CD4-positive, alpha-beta T cell treated with Interleukin-17A for 1 hour (primary cell): ENCODE data around the gene CKLF.
A peak's percentile ranks its signal among the peaks of the same experiment; 100 is the strongest.
"Not testable (repeated sequence)": the region's sequence is repeated elsewhere in the genome, so short reads cannot be mapped to it uniquely, and the experiment has no call there.

ENCODE experiments used
- DNase-seq: peaks from one replicate; pipeline ENCODE4 v3.0.0-alpha.2; 2020

The CKLF gene, protein sequence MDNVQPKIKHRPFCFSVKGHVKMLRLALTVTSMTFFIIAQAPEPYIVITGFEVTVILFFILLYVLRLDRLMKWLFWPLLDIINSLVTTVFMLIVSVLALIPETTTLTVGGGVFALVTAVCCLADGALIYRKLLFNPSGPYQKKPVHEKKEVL

DNA sequence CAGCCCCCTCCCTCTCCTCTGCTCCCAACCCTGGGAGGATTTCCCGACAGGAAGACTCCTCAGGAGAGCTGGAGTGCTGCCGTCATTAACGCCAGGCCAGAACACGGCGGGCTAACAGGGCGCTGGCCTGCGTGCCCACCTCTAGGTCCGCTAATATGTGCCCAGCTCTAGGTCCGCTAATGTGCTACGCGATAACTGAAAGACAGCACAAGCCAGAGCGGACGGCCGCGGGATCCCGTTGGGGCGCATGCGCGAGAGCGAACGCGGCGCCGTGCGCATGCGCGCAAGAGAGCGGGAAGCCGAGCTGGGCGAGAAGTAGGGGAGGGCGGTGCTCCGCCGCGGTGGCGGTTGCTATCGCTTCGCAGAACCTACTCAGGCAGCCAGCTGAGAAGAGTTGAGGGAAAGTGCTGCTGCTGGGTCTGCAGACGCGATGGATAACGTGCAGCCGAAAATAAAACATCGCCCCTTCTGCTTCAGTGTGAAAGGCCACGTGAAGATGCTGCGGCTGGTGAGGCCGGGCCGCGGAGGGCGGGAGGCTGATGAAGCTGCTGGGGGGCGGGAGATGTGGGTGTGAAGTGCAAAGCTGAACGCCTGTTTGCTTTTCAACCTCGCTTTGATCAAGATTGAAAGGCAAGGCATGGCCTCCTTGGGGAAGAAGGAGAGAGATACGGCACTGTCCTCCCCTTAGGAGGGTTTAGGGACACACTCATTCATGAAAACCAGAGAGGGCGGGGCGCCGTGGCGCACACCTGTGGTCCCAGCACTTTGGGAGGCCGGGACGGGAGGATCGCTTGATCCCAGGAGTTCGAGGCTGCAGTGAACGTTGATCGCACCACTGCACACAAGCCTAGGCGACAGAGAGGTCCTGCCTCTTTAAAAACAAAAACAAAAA, at the start of gene CKLF:
TSS of gene CKLF (plus strand) at position 291 of the 892 bp plus-strand sequence. CDS start at position 431, 140 bp downstream.
- DNase-seq = peak; percentile 93

DNA sequence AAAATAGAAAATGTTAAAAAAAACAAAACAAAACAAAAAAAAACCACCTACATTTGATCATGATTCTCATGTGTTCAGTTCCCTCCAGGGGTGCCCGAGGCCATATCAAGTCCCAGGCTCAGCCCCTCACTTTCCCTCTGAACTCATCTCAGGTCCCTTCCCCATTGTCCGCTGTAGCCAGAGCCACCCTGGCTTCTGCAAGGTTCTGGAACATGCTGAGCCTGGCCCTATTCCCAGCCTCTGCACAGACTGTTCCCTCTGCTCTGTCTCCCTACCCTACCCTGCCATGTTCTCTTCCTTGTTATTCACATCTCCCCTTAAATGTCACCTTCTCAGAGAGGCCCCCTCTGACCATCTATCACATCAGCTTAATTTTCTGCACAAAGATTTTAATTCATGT, 49.3 kb upstream of the CKLF start:
- no peak for DNase-seq

DNA sequence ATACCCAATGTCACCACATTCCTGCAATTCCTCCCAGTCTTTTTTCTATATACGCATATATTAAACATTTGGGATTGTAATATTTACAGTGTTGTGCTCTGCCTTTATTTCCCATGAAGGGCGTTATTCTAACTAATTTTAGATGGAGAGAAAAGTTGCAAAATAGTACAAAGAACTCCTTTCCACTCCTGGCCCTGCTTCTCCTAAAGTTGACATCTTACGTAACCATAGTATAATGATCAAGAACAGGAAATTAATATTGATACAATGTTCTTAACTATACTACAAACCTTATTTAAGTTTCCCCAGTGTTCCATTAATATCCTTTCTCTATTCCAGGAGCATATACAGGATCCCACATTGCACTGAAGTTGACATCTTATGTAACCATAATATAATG, 48.8 kb upstream of the CKLF start:
- no peak for DNase-seq

DNA sequence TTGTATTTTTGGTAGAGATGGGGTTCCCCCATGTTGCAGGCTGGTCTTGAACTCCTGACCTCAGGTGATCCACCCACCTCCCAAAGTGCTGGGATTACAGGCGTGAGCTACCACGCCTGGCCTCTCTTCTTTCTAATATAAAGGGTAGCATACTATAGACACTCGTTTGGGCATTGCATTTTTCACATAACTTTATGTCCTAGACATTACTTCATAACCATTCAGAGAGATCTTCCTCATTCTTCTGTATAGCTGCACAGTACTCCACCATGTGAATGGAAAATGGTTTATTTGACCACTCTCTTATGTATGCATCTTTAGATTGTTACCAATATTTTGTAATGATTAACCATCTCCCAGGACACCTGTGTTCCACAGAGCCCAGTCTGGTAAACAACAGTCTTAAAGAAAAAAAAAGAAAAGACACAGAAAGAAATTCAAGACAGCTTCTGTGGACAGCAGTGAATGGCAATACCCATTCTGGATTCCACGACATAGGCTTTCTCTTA, 44.6 kb upstream of the CKLF start:
- DNase-seq = no peak

DNA sequence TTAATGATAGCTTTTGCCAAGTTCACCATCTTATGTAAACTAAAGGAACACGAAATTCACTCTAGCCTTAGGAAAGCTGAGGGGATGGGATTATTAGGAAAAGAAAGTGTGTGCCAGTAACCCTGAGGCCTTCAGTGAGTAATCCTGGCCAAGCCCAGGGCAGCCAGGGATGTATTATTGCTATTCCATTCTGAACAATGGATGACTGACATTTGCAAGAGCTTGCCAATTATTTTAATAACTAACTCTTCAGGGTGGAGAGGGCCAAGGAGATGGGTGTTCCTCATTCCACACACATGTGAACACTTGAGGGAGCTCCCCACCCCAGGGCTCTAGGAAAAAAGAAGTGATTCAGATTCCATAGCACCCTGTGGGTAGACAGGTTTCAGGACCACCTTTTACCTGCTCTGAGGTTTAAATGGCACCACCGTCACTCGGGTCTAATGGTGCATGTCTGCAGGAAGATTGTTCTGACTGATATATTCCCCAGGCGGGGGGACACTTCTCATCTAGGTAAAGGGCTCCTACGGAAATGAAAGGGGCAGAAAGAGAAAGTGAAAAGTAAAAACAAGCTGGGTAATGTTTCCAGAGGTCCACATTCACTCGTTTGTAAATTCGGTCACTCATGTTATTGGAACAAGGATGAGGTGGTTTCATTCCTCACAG, 44.0 kb upstream of the CKLF start:
- DNase-seq = no peak

DNA sequence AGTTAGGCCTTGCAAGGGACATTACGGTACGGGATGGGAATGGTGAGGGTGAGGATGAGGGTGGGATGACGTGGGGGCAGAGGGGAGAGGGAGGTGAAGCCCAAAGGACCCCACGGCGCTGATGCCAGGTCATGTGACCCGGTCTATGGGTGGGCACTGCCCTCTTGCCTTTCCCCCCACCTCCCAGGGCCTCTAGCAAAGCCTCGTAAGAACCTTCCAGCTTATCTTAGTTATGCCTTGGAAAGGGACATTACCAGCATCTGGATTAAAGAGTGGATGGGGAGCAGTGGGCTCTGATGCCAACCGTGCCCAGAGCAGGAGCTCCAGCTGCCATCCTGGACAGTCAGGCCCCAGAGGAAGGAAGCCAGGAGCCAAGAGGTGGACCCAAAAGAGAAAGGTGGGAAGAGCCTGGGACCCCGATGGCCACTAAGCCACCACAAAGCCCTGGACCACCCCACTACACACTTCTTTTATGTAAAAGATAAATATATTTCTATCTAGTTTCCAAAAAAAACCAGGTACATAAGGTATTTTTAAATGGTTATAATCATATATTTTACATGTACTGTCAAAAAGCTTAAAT, 43.4 kb upstream of the CKLF start:
- no peak for DNase-seq

DNA sequence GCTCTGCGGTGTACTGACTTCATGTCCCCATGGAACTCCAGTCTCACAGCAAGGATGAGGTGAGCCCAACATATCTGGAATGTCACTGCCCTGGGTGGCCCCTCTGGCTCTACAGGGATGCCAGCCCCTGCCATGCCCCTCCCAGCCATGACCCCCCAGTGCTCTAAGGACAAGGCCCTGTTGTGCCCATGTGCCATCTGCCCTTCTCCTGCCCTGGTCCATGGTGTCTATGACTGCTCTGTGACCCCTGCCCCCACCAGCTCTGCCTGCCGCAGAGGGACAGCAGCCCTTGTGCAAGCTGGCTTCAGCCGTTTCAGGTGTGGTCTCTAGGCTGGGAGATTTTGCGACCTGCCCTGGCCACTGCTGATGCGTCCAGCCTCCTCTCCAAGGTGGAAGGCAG, 42.8 kb upstream of the CKLF start:
- DNase-seq = no peak

DNA sequence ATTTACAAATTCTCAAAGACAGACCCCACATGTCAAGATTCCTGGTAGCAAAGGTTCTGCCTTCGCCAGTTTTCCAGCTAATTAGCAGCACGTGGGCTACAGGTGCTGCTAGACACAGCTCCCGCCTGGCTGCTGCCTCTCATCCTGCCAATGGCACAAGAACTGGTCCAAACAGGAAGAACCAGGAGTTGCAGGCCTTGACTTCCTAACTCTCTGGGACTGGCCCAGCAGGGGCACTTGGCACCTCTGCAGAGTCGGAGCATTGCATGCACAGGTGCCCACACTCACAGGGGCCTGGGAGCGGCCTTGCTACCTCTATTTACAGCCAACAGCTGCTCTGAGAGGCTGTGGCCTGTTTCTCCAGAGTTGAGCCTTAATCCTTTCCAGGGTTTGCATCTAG, 42.1 kb upstream of the CKLF start:
- DNase-seq = no peak

DNA sequence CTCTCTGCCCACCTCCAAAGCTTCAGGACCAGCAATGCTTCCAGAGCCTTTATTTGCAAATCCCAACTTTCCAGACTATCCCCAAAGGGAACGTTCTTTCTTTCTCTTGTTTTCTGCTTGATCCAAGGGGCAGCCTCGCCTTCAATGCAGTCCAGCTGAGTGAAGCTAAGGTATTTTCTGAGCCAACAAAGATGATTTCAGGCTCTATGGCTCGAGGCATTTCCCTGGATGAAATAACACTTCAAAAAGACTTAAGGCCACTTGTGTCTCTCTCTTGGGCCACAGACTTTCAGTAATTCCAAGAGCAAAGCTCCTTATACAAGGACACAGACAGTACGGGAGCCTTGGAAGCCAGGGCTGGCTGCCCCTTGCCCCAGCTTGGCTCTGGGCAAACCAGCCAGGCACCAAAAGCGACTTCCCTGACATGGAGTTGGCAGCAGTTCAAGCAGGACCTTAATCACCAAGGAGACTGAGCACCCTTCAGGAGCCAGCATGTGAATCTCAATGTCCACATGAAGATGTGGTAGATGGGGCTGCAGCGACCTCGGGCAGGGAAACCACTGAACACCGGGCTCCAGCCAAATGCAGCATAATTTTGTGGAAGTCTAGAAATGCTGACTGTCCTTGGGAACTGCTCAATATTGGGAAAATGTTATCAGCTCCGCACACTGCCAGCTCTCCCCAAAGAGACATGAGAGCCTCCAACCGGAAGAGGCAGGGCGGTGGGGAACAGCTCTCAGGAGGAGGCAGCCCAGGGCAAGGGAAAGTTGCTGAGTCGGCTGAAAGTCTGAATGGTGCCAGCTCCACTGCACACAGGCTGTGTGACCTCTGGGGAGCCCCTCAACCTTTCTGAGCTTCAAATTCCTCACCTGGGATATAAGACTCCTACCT, 41.4 kb upstream of the CKLF start:
- no peak for DNase-seq

DNA sequence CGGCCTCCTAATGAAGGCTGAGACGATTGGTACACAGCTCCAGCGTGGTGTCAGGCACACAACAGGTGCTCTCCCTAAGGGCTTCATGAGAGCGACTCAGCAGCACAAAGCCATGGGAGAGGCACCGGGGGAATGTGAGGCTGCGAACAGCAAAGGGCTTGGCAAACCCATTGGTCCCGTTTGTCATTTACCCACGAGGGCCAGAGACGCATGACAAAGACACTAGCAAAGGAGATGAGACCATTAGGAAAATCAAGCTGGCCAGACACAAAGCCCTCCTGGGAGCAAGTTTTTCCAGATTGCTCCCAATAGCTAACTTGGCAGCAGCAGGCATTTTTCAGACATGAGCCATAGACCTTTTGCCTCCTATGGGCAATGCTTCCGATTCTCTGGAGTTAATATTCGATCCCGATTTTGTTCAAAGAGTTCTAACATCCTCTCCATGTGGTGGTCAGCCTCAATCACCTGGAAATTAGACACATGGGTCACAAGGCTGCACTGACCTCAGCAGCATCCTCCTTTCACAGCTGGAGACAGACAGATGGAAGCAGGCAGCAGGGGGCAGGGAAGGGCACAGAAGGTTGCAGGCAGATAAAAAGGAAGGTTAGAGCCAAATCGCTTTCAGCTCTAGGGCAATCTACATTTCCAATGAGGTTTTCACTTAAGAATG, 40.6 kb upstream of the CKLF start:
- no peak for DNase-seq

DNA sequence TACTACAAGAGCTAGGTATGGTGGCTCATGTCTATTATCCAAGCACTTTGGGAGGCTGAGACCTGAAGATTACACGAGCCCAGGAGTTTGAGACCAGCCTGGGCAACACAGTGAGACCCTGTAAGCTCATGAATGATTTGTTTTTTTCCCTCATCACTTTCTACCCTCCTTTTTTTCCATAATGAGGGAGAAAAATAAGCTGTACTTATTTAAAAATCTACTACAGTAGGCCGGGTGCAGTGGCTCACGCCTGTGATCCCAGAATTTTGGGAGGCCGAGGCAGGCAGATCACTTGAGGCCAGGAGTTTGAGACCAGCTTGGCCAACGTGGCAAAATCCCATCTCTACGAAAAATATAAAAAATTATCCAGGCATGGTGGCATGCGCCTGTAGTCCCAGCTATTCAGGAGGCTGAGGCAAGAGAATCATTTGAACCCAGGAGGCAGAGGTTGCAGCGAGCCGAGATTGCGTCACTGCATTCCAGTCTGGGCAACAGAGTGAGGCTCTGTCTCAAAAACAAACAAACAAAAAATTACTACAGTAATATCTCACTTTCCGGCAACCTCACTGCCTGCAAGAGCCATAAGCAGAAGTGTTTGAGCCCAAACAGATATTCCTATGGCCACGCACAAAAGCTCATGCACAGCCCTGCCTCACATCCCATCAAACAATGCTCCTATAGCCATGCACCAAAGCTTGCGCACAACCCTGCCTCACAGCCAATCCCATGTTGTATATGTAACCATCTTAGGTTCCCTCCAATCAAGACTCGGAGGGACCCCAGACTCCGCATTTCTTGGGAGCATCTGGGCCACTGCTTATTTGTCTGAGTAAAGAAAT, 39.9 kb upstream of the CKLF start:
- no peak for DNase-seq

DNA sequence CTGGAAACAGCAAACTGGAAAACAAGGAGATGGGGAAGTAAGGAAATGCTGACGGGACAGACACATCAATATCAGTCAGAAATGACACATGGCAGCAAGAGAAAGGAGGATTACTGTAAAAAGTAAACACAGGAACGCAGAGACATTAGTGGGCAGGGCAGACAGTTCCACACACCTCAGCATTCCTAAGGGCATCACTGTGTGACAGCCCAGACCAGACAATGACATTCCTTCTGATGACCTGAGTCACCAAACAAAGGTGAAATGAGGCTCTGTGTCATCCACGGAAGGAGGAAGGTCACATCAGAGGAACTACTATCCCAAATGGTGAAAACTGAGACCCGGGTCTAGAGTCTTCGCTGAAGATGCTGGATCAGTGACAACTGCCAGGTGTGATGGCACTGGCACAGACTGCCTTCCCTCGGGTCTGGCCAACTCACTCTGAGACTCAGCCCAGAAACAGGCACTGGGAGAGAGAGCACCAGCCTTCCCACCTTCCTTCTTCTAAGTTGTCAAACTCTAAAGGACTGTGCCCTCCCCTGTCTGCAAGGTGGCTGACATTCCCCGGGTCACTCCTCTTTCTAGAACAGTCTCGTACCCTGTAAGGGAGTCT, 39.2 kb upstream of the CKLF start:
- DNase-seq = no peak

DNA sequence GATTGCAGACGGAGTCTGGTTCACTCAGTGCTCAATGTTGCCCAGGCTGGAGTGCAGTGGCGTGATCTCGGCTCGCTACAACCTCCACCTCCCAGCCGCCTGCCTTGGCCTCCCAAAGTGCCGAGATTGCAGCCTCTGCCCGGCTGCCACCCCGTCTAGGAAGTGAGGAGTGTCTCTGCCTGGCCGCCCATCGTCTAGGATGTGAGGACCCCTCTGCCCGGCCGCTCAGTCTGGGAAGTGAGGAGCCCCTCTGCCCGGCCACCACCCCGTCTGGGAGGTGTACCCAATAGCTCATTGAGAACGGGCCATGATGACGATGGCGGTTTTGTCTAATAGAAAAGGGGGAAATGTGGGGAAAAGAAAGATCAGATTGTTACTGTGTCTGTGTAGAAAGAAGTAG, 38.0 kb upstream of the CKLF start:
- not testable (repeated sequence) for DNase-seq

DNA sequence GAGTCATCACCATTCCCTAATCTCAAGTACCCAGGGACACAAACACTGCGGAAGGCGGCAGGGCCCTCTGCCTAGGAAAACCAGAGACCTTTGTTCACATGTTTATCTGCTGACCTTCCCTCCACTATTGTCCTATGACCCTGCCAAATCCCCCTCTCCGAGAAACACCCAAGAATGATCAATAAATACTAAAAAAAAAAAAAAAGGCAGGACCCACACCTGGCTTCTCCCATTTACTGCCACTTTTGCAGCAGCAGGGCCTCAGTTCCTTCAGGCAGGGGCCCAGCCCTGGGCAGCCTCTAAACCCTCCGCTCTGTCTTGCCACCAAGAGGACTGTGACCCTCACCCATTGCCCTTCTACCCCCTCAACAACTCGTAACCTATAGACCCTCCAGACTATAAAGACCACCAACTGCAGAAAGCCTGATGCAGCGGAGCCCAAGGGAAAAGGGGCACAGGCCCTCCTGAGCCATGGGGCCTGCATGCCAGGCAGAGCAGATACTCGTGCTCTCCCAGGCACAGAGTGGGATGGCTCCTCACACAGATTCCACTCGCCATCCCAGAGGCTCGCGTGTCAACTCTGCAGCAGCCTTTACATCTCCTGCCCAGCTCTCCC, 37.3 kb upstream of the CKLF start:
- not testable (repeated sequence) for DNase-seq

DNA sequence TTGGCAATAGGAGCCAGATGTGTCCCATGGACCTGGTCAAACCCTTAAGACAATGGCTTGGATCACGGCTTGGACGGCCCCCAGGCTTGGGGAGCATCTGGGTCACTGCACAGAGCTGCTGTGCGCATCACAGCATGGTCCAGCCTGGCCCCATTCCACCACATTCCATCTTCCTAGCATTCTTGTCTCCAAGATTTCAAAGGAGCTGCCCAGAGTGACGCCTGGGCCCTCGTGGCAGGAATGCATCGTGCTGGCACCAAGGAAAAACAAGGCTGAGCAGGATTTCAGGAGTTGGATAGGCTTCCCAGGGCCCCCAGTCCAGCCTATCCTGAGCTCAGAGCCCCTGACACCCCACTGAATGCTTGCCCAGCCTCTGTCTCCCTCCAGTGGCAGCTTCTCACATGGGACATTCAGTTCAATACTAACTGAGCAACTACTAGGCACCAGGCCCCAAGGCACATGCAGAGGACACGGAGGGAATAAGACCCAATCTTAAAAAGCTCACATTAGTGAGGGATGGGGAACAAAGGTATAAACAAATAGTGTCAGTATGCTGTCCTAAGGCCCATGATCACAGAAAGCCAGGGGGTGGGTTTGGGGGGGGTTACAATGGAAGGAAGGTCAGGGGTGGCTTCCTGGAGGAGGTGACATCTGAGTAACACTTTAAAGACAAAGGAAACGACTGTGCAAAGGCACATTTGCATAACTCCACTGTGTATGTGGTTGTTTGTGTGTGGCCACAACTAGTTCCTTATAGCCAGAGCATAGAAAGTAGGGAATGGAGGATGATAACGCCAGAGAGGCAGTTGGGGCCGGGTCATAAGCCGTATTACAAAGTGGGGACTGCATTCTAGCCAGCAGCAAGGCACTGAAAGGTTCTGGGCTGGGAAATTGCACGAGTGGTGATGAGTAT, 36.5 kb upstream of the CKLF start:
- peak; percentile 34 for DNase-seq

DNA sequence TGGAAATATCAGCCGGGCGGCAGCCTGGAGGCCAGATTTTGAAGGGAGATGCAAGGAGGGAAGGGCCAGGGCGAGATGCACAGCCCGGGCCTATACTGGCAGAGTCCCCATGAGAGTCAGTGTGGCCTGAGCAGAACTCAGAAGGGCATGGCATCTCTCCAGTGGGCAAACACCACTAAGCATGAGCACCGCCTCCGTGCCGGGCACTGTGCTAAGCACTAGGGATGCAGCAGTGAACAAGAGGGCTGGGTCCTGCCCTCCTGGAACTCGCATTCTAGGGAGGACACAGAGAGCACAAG, 35.9 kb upstream of the CKLF start:
- DNase-seq = no peak

DNA sequence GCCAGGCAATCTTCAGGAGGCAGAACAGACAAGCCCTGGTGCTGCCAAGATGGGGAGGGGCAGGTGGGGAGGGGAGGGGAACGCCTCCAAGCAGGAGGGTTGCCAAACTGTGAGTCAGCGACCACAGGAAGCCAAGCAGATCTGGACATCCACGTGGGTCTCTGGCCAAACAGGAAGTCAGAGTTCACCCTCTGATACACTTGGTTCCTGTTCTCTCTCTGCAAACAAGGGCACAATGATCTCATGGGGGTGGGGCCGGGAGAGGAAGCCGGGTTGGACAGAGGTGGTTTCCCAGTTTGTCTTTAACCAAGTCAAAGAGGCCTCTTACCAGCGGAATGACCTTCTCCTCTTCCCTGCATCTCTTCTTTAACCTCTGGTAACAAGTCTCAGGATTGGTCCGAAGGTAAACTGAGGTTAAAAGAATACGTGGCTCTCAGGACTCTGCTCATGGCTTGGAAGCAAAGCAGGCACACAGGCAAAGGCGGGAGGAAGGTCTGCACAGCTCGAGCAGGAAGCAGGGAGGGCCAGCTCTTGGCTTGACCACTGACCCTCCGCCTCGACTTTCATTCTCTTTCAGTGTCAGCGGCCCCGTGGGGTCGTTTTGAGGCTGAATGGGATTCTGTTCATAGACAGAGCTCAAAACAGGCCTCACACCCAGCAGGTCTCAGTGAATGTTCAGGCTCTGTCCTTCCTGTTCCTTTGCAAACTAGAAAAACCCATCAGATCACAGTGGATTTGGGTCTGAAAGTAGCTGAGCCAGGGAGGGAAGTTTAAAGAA, 35.4 kb upstream of the CKLF start:
- peak; percentile 89 for DNase-seq

DNA sequence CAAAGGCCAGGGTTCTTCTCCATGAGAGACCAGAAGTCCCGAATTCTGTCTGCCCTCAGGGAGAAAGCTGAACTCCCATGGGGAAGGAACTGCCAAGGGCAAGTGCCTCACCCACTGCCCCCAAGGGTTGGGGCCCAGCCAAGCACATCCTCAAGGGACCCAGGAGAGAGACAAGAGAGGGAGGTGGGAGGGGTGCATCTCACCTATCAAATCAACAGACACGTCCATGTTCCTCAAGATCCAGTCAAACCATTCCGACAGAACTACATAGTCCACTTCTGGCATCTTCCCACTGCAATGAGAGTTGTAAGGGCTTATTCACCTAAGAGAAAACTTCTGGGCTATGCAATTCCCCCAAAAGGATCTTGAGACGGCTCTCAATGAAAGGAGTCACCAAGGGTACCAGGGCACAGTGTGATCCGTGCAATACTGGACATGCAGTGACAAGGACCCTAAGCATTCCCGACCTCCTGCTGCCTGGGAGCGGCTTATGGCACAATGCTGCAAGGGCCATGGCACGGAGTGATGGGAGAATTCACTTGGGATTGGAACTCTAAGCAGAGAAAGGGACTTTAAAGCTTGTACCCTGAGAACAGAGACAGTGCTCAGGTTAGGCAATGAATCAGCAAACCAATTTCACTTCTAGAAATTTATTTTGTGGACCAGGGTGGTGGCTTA, 34.7 kb upstream of the CKLF start:
- DNase-seq = no peak
